Astrocyte of the spinal cord (primary cell): ENCODE measurements around the gene RABEP2.

Experiments
- DNase-seq: peaks from one replicate; pipeline ENCODE4 v3.0.0; 2011; ENCODE audit warnings: low read depth, low spot score
- H3K4me3 ChIP-seq: 2 replicates; pipeline ENCODE4 v1.5.1; 2011; ENCODE audit warnings: low read depth, mild to moderate bottlenecking, low read length, moderate library complexity
- CTCF ChIP-seq: IDR thresholded peaks from 2 replicates; pipeline ENCODE4 v1.5.1; 2012; ENCODE audit warnings: low read depth, mild to moderate bottlenecking, low read length, inconsistent platforms
- in situ Hi-C: cut with HindIII; loops from 2 replicates; pipeline ENCODE4 v1.10.0; 2017; ENCODE audit warnings: low sequenced_read_pairs

Gene RABEP2

DNA sequence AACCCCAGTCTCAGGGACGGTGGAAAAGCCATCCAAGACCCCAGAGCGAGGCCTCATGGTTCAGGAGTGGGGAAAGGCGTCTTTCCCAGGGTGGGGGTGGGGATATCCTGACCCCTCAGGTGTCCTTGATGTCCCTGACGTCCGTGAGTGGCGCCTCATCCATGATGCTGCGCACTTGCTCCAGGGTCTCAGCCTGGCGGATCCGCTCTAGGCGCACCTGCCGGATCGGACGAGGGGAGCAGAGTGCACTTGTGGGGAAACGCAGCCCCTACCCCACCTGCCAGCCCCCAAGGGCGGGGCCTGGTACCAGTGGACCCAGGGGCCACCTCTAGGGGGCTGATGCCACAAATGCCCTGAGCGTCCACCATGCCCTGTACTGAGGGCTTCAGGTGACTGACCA lies 20.2 kb downstream of the RABEP2 start:
- no peak overlapping the region for H3K4me3 ChIP-seq
- TF ChIP-seq CTCF = no peak
- in situ Hi-C loops = no loop called here
- DNase-seq = no peak

GRCh38 chr16:28904363-28904762 lies 20.7 kb downstream of the RABEP2 start:
- in situ Hi-C loops = no loop called here
- TF ChIP-seq CTCF = no peak
- no peak for DNase-seq
- H3K4me3 ChIP-seq = no peak overlapping the region

DNA sequence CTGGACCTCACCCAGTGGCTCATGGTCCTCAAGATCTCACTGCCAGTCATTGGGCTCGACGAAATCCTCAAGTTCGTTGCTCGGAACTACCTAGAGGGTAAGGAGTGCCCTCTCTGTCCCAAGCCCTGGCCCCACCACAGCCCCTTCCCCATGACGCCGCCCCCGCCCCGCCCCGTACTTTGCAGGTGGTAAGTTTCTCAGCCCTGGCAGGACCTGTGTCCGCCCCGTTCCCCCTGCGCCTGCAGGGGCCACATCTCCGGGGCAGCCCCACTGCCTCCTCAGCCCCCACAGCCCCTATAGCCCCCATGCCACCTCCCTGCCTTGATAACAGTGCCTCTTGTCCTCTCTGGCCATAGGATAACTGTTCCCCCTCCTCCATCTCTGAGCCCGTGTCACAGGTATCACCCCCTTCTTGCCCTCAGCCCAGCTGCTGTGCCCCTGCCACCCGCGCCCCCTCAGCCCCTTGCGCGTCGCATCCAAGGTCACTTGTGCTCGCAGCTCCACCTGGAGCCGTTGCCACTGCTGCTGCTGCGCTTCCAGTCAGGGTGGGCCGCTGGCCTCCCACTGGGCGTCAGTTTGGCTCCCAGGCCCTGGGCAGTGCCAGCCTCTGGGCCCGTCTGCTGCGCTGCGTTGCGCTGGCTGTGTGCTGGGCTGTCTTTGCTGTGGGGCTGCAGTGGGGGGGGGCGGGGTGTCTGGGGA lies 21.5 kb downstream of the RABEP2 start:
- DNase-seq = no peak
- in situ Hi-C loops = no loop called here
- H3K4me3 ChIP-seq = no peak overlapping the region
- TF ChIP-seq CTCF = no peak

- DNase-seq = no peak
- in situ Hi-C loops = no loop called here
- no peak overlapping the region for H3K4me3 ChIP-seq
- TF ChIP-seq CTCF = no peak
These were observed 22.1 kb downstream of the RABEP2 start for GRCh38 chr16:28902909-28903308.

DNA sequence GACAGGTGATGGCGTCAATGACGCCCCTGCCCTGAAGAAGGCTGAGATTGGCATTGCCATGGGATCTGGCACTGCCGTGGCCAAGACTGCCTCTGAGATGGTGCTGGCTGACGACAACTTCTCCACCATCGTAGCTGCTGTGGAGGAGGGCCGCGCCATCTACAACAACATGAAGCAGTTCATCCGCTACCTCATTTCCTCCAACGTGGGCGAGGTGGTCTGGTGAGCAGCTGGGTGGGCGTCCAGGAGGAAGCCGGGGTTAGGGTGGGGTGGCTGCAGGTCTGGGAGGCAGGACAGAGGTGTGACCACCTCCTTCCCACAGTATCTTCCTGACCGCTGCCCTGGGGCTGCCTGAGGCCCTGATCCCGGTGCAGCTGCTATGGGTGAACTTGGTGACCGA lies 23.2 kb downstream of the RABEP2 start:
- in situ Hi-C loops = no loop called here
- H3K4me3 ChIP-seq = no peak overlapping the region
- no peak for DNase-seq
- TF ChIP-seq CTCF = no peak

GRCh38 chr16:28900601-28901000 lies 24.4 kb downstream of the RABEP2 start:
- in situ Hi-C loops = no loop called here
- H3K4me3 ChIP-seq = no peak overlapping the region
- no peak for DNase-seq
- no peak for TF ChIP-seq CTCF
